ENCODE results near the gene GPR108.
"Not testable (repeated sequence)": the region's sequence is repeated elsewhere in the genome, so short reads cannot be mapped to it uniquely, and the experiment has no call there.

GPR108 gene

DNA sequence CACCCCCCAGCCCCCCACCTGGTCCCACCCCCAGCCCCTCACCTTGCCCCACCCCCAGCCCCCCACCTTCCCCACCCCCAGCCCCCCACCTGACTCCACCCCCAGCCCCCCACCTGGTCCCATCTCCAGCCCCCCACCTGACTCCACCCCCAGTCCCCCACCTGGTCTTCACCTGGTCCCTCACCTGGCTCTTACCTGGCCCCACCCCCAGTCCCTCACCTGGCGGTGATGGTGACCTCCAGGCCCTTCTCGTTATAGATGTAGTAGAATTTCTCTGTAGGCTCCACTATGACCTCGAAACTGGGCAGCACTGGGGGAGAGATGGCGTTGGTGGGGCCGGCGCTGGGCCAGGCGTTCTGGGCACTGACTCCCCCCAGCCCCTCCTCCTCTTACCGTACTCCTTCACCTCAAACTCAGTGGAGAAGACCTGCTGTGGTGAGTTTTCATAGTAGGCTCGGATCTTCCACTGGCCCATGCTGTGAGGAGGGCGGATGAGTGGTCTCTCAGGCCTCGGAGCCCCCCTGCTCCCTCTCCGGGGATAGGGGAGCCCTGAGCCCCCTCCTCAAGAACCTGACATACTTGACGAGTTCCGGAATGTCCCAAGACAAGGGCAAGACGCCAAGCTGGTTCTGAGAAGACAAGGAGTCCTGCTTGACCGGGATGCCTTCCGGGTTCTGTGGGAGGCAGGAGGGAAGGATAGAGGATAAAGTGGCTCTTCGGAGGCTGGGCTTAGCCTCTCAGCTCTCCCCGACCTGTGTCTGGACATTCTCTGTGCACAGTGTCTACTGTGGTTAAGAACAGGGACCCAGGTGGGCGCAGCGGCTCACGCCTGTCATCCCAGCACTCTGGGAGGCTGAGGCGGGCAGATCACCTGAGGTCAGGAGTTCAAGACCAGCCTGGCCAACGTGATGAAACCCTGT, 23.3 kb downstream of the GPR108 start:
- H3K4me3 Mint-ChIP-seq: no peak overlapping the region
- no peaks in the 10 kb centered on the region for H3K36me3 Mint-ChIP-seq (ENCODE audit: low read depth)
- peaks cover 25% of the 10 kb centered on the region for H3K27me3 Mint-ChIP-seq
- no peak overlapping the region for H3K27ac Mint-ChIP-seq
- H3K4me1 Mint-ChIP-seq (ENCODE audit: low read depth): peaks cover 14% of the 10 kb centered on the region
- H3K9me3 Mint-ChIP-seq: peaks cover 8% of the 10 kb centered on the region

DNA sequence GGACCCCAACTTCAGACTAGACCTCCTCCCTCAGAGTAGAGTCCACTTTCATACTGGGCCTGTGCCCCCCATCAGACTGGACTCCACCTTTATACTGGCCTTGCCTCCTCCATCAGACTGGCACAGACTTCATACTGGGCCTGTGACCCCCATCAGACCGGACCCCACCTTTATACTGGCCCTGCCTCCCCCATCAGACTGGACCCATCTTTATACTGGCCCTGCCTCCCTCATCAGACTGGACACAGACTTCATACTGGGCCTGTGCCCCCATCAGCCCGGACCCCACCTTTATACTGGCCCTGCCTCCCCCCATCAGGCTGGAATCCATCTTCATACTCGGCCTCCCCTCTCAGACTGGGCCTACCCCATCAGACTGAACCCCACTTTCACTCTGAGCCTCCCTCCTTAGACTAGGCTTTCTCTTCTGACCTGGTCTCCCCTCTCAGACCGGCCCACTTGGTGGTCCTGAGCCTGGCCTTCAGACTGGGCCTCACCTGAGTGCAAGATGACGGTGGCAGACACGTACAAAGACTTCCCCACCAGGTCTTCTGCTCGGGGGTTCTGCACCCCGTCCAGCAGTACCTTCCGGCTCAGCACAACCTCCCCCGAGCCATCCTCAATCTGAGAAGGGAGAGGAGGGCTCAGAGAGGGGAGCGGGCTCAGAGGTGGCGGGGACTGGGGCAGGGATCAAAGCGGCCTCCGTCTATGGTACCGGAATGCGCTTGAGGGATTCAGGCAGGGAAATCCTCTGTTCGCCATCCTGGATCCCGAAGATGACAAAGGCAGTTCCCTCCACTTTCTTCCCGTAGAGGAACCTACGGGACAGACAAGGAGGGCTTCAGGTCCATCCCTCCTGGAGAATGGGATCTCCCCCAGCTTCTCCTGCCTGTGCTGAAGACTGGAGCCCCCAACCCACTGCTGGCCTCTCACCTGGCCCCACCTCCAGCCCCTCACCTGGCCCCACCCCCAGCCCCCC, 24.4 kb downstream of the GPR108 start:
- no peak overlapping the region for H3K27ac Mint-ChIP-seq
- no peak overlapping the region for H3K4me3 Mint-ChIP-seq
- peaks cover 8% of the 10 kb centered on the region for H3K9me3 Mint-ChIP-seq
- peaks cover 33% of the 10 kb centered on the region for H3K27me3 Mint-ChIP-seq
- no peaks in the 10 kb centered on the region for H3K36me3 Mint-ChIP-seq (ENCODE audit: low read depth)
- peaks cover 14% of the 10 kb centered on the region for H3K4me1 Mint-ChIP-seq (ENCODE audit: low read depth)

DNA sequence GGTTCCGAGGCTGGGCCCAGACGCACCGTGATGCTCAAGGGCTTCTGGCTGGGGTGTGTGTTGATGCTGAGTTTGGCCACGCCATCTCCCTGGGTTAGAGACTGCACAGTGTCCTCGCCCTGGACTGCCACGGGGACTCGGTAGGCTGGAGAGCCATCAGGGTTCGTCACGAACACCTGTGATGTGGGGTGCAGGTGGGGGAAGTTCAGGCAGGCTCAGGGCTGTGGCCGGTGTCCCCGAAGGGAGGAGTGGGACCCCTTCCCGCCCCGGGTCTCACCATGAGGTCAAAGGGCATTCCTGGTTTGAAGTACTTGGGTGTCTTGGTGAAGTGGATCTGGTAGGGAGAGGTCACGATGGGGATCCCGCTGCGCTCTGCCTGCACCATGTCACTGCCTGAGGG, 25.1 kb downstream of the GPR108 start:
- H3K4me1 Mint-ChIP-seq (ENCODE audit: low read depth): peaks cover 8% of the 10 kb centered on the region
- H3K27ac Mint-ChIP-seq: no peak overlapping the region
- no peak overlapping the region for H3K4me3 Mint-ChIP-seq
- no peaks in the 10 kb centered on the region for H3K36me3 Mint-ChIP-seq (ENCODE audit: low read depth)
- peaks cover under 1% of the 10 kb centered on the region for H3K9me3 Mint-ChIP-seq
- H3K27me3 Mint-ChIP-seq: peaks cover 33% of the 10 kb centered on the region

DNA sequence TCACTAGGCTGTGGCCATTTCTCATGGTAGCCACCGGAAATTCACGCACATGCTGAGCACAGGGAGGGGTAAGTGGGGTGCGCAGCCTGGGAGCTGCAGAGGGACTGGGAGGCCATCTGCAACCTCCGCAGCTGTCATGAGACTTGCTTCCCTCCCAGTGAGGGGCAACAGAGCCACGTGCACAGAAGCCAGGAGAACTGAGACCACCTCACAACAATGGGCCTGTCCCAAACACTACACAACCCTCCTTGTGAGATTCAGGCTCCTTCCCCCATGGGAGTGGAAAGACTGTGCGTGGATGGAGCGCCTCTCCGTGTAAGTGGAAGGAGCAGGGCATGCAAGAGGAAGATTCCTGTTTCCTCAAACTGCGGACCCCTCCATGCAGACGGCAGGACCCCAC, 25.8 kb downstream of the GPR108 start:
- H3K4me1 Mint-ChIP-seq (ENCODE audit: low read depth): peaks cover 8% of the 10 kb centered on the region
- H3K9me3 Mint-ChIP-seq: no peaks in the 10 kb centered on the region
- no peaks in the 10 kb centered on the region for H3K36me3 Mint-ChIP-seq (ENCODE audit: low read depth)
- H3K27ac Mint-ChIP-seq: no peak overlapping the region
- no peak overlapping the region for H3K4me3 Mint-ChIP-seq
- peaks cover 33% of the 10 kb centered on the region for H3K27me3 Mint-ChIP-seq

DNA sequence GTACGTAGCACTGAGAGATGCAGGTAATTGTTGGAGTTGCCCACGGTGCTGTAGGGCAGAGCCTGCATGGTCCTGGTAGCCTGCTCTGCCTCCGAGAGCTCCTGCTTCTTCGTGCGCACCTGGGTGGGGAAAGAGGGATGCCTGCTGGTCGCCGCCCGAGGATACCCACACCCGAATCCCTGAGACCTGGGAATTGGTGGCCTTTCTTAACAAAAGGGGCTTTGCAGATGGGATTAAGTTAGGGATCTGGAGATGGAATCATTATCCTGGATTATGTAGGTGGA, 26.4 kb downstream of the GPR108 start:
- Mint-ChIP-seq H3K27ac (no peak overlapping the region), H3K9me3 (no peaks in the 10 kb centered on the region), H3K36me3 (ENCODE audit: low read depth) (no peaks in the 10 kb centered on the region), H3K4me1 (ENCODE audit: low read depth) (peaks cover 8% of the 10 kb centered on the region), H3K27me3 (peaks cover 33% of the 10 kb centered on the region), H3K4me3 (no peak overlapping the region)

DNA sequence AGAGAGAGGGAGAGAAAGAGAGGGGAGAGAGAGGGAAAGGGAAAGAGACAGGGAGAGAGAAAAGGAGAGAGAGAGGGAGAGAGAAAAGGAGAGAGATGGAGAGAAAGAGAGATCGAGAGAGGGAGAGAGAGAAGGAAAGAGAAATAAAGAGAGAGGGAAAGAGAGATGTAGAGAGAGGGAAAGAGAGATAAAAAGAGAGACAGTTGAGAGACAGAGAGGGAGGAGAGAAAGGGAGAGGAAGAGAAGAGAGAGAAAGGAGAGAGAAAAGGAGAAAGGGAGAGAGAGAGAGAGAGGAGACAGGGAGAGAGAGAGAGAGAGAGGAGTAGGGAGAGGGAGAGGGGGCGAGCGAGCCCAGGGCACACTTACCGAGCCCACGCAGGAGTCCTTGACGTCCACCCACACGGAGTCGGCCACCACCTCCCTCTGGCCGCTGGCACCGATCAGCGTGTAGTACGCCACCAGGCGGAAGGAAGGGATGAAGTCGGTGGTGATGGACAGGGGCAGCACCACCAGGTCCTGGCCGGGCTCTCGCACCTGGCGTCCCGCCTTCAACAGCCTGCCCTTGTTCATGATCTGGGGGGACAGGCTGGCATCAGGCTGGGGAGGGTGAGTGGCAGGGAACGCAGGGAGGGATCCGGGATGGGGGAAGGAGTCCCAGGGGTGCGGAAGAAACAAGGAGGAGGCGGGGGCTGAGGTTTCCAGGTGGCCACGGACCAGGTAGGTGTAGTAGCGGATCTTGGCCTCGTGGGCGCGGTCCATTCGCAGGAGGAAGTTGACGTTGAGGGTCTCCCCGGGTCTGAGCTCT, 26.9 kb downstream of the GPR108 start:
- H3K27me3 Mint-ChIP-seq: peaks cover 33% of the 10 kb centered on the region

DNA sequence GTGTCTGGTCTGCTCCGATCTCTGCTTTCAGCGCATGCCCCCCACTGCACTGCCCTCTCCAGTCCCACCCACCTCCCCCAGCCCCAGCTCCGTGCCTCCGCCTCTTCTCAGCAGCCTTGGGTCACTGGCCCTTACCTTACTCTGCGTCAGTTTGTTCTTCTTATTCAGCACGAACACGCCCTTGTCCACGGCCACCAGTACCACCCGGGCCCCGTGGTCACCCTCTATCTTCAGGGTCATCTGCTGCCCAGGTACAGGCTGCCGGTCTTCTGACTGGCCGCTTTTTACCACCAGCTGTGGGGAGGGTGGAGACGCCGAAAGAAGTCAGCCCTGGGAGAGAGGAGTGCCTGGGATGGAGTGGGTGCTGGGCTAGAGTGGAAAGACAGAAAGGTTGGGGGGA, 27.8 kb downstream of the GPR108 start:
- Mint-ChIP-seq H3K36me3 (ENCODE audit: low read depth) (no peaks in the 10 kb centered on the region), H3K27me3 (peaks cover 33% of the 10 kb centered on the region), H3K9me3 (no peaks in the 10 kb centered on the region), H3K4me3 (no peak overlapping the region), H3K4me1 (ENCODE audit: low read depth) (peaks cover 8% of the 10 kb centered on the region), H3K27ac (no peak overlapping the region)

More for the DNA sequence above, 26.9 kb downstream of the GPR108 start:
- H3K9me3 Mint-ChIP-seq: no peaks in the 10 kb centered on the region
- peaks cover 8% of the 10 kb centered on the region for H3K4me1 Mint-ChIP-seq (ENCODE audit: low read depth)
- no peaks in the 10 kb centered on the region for H3K36me3 Mint-ChIP-seq (ENCODE audit: low read depth)
- H3K27ac Mint-ChIP-seq: no peak overlapping the region
- H3K4me3 Mint-ChIP-seq: no peak overlapping the region

DNA sequence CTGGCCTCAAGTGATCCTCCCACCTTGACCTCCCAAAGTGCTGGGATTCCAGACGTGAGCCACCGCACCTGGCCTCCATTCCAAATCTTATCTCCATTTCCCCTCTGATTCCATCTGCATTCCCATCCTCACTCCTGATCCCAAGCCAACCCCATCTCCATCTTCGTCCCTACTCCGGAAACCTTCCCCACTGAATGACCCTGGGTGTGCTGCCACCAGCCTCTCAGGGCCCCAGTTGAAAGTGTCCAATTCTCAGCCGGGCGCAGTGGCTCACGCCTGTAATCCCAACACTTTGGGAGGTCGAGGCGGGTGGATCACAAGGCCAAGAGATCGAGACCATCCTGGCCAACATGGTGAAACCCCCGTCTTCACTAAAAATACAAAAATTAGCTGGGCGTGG, 28.5 kb downstream of the GPR108 start:
- H3K36me3 Mint-ChIP-seq (ENCODE audit: low read depth); H3K4me3 Mint-ChIP-seq; H3K9me3 Mint-ChIP-seq: not testable (repeated sequence)

DNA sequence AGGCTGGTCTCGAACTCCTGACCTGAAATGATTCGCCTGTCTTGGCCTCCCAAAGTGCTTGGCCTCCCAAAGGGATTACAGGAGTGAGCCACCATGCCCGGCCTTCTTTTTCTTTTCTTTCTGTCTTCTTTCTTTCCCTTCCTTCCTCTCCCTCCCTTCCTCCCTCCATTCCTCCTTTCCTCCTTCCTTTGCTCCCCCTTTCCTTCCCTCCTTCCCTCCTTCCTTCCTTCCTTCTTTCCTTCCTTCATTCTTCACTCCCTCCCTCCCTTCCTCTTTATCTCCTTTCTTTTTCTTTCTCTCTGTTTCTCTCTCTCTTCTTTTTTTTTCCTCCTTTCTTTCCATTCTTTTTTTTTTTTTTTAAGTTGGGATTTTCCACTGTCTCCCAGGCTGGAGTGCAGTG, 29.0 kb downstream of the GPR108 start:
- Mint-ChIP-seq H3K9me3 (no peaks in the 10 kb centered on the region), H3K4me1 (ENCODE audit: low read depth) (peaks cover 8% of the 10 kb centered on the region), H3K4me3 (no peak overlapping the region), H3K36me3 (ENCODE audit: low read depth) (no peaks in the 10 kb centered on the region), H3K27me3 (peaks cover 33% of the 10 kb centered on the region), H3K27ac (no peak overlapping the region)

More for the DNA sequence above, 28.5 kb downstream of the GPR108 start:
- H3K27ac Mint-ChIP-seq; H3K4me1 Mint-ChIP-seq (ENCODE audit: low read depth): not testable (repeated sequence)
- H3K27me3 Mint-ChIP-seq: peaks cover 33% of the 10 kb centered on the region

DNA sequence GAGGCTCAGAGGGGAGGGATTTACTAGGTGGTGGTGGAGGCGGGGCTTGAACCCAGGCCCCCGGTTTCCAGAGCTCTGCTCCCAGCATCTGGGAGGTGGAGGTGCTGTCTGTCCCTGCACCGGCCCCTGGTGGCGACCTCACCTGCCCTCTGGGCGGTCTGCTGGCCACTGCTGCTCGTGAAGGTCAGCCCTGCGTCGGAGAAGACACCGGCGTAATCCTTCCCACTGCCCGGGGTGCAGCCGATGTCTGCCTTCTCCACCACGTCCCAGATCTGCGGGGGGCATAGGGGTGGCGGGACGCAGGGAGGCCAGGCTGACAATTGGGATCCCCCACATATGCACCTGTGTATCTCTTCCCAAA, 29.7 kb downstream of the GPR108 start:
- no peaks in the 10 kb centered on the region for H3K36me3 Mint-ChIP-seq (ENCODE audit: low read depth)
- H3K4me1 Mint-ChIP-seq (ENCODE audit: low read depth): peaks cover 8% of the 10 kb centered on the region
- no peak overlapping the region for H3K27ac Mint-ChIP-seq
- peaks cover 33% of the 10 kb centered on the region for H3K27me3 Mint-ChIP-seq
- no peak overlapping the region for H3K4me3 Mint-ChIP-seq
- H3K9me3 Mint-ChIP-seq: no peaks in the 10 kb centered on the region

DNA sequence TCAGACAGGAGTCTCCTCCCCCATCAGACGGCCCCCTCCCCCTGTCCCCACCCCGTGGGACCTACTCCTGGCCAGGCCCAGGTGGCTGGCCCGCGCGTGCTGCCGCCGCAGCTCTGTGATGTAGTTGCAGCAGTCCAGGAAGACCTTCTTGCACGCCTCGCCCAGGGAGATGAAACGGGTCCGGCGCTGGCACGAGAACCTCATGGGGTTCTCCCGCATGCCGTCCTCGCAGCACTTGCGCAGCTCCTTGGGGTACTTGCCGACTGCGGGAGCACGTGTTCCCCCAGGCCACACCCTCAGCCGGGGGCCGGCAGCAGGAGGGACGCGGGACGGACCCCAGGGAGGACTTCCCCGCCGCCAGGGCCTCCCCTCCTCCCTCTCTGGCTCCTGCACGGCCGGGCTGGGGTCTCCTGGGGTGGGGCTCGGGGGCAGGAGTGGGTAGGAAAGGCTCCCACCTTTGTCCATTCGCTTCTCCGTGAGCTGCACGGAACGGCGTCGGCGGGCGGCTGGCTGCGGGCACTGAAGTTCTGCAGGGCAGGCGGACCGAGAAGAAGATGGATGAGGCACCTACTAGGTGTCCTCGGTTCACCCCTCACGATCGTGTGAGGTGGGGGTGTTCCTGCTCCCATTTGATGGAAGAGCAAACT, 30.2 kb downstream of the GPR108 start:
- no peaks in the 10 kb centered on the region for H3K36me3 Mint-ChIP-seq (ENCODE audit: low read depth)
- H3K27ac Mint-ChIP-seq: no peak overlapping the region
- no peaks in the 10 kb centered on the region for H3K9me3 Mint-ChIP-seq
- H3K4me1 Mint-ChIP-seq (ENCODE audit: low read depth): peaks cover 8% of the 10 kb centered on the region
- no peak overlapping the region for H3K4me3 Mint-ChIP-seq
- H3K27me3 Mint-ChIP-seq: peaks cover 33% of the 10 kb centered on the region

DNA sequence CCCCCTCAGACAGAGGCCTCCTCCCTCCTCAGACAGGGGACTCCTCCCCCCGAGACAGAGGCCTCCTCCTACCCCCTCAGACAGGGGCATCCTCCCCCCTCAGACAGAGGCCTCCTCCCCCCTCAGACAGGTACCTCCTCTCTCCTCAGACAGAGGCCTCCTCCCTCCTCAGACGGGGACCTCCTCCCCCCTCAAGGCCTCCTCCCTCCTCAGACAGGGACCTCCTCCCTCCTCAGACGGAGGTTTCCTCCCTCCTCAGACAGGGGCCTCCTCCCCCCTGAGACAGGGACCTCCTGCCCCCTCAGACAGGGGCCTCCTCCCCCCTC, 30.8 kb downstream of the GPR108 start:
- Mint-ChIP-seq H3K27ac (no peak overlapping the region), H3K4me3 (no peak overlapping the region), H3K27me3 (peaks cover 31% of the 10 kb centered on the region), H3K9me3 (no peaks in the 10 kb centered on the region), H3K4me1 (ENCODE audit: low read depth) (peaks cover 8% of the 10 kb centered on the region), H3K36me3 (ENCODE audit: low read depth) (no peaks in the 10 kb centered on the region)

DNA sequence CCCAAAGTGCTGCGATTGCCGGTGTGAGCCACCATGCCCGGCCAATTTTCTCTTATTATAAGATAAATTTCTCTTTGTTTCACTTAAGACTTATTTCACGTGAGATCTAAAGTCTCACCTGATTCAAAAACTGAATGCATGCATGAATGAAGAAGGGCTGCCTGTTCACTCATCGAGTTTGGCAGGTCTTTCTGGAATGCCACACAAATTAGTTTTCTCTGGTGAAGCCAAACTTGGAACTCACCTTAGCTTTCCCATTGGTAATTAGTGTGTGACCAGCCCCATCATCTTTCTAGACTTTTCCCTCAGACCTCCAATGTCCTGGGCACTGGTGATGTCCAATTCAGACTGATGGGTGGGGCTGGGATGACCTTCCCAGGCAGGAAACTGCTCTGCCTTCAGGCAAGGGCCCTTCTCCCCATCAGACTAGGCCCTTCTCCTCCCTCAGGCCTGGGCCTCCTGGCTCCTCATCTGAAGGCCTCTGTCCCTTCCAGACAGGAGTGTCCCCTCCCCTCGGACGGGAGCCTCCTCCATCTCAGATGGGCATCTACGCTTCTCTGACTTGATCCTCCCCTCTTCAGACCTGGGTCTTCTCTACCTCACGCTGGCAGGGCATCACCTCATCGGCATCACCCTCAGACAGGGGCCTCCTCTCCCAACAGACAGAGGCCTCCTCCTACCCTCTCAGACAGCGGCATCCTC, 31.3 kb downstream of the GPR108 start:
- H3K27ac Mint-ChIP-seq: no peak overlapping the region

More for the DNA sequence above, 31.3 kb downstream of the GPR108 start:
- H3K4me1 Mint-ChIP-seq (ENCODE audit: low read depth): peaks cover 8% of the 10 kb centered on the region
- H3K27me3 Mint-ChIP-seq: peaks cover 26% of the 10 kb centered on the region
- H3K4me3 Mint-ChIP-seq: no peak overlapping the region
- H3K9me3 Mint-ChIP-seq: no peaks in the 10 kb centered on the region
- no peaks in the 10 kb centered on the region for H3K36me3 Mint-ChIP-seq (ENCODE audit: low read depth)

Measured in stimulated activated naive CD8-positive, alpha-beta T cell treated with anti-CD3 and anti-CD28 coated beads, Interleukin-15, Interleukin-2, amounts not matched to agents 100 ng/mL and 50 ng/mL, for 24 hours (primary cell).